HPDE6-E6E7 (cell line): ENCODE results near the gene CWC27.
"Not testable (repeated sequence)": the region's sequence is repeated elsewhere in the genome, so short reads cannot be mapped to it uniquely, and the experiment has no call there.

Experiments
- DNase-seq: peaks from one replicate; pipeline ENCODE4 v3.0.0; 2011; ENCODE audit warnings: missing footprints; ENCODE audit errors: extremely low spot score

CWC27 gene

GRCh38 chr5:64923151-64923685 is 154.5 kb downstream of the CWC27 start:
- DNase-seq: no peak

GRCh38 chr5:64925123-64925522 is 156.4 kb downstream of the CWC27 start:
- DNase-seq: no peak

GRCh38 chr5:64929833-64930232 is 161.1 kb downstream of the CWC27 start:
- no peak for DNase-seq

DNA sequence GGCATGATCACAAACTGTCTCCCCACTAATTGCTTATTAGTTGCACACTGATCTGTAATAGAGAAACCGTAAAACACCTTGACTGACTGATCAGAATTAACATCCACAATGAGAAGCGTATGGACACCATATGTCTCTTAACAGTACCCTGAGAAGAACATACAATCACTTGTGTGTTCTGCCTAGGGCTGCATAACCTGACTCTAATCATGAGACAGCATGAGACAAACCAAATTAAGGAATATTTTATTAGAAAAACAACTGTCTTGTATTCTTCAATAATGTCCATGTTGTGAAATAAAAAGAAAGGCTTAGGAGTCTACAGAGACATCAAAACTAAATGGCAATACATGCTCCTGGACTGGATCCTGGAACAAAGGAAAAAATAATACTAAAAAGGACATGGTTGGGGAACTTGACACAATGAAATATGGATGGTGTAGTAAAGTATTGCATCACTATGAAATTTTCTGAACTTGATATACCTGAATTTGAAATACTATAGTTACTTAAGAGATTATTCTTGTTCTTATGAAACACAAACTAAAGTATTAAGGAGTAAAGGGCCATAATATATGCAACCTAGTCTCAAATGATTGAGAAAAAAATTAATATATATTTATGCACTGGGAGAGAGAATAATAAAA is 162.1 kb downstream of the CWC27 start:
- DNase-seq: no peak

DNA sequence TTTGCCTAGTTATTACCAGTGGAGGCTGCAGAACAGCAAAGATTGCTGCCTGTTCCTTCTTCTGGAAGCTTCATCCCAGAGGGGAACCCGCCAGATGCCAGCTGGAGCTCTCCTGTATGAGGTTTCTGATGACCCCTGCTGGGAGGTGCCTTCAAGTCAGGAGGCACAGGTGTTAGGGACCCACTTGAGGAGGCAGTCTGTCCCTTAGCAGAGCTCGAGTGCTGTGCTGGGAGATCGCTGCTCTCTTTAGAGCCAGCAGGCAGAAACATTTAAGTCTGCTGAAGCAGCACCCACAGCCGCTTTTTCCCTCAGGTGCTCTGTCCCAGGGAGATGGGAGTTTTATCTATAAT is 170.7 kb downstream of the CWC27 start:
- DNase-seq: not testable (repeated sequence)

DNA sequence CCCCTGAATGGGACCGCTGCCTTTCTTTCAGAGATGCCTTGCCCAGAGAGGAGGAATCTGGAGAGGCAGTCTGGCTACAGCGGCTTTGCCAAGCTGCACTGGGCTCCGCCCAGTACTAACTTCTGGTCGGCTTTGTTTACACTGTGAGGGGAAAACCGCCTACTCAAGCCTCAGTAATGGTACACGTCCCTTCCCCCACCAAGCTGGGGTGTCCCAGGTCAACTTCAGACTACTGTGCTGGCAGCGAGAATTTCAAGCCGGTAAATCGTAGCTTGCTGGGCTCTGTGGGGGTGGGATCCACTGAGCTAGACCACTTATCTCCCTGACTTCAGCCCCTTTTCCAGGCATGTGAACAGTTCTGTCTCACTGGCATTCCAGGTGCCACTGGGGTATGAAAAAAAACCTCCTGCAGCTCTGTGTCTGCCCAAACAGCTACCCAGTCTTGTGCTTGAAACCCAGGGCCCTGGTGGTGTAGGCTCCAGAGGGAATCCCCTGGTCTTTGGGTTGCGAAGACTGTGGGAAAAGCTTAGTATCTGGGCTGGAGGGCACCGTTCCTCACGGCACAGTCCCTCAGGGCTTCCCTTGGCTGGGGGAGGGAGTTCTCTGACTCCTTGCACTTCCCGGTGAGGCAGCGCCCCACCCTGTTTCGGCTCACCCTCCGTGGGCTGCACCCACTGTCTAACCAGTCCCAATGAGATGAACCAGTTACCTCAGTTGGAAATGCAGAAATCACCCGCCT is 171.2 kb downstream of the CWC27 start:
- no peak for DNase-seq

DNA sequence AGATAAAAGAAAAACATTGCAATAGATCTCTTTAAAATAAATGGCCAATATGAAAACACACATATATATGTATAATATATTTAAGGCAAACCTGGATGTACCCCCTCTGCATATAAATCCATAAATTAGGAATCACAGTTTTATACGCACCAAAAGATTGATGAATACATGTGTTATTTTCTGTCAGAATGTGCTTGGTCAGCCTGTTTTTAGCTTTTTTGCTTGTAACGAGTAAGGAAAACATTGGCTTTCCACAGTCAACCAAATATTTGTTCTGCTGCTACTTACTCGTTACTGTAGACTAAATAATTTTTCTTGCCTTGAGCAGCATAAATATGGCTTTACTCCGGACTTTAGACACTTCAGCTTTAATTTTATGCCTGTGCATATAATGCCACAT is 173.7 kb downstream of the CWC27 start:
- no peak for DNase-seq

DNA sequence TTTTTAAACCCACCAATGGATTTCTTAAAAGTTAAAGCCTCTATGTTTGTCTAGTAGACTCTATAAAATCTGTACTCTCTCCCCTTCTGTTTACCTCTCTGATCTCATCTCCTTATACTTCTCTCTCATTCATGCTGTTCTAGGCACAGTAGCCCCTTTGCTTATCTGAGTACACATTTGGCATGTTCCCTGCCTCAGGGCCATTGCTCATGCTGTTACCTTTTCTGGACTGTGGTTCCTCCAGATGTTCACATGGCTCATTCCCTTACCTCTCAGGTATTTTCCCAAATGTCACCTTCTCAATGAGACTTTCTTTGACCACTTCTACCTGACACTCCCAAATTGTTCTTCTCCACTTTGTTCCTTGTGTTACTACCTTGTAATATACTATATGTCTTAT is 176.1 kb downstream of the CWC27 start:
- DNase-seq: no peak

DNA sequence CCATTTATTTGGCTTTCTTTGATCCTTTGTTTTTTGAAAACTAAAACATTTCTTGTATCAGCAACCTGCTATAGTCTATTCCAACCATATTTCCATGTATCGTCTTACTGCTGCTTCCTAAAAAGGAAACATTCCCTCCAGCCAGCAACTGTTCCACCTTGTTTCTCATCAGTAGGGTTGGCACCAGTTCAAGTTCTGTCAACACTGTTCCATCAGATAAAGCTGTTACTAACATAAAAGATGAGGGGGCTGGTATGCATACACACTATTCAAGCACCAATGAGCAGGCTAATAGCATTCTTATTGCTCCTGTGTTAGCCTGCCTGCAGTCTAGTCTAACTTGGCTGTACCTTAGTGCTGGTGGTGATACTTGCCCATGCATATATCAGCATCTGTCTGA is 178.3 kb downstream of the CWC27 start:
- DNase-seq: no peak

DNA sequence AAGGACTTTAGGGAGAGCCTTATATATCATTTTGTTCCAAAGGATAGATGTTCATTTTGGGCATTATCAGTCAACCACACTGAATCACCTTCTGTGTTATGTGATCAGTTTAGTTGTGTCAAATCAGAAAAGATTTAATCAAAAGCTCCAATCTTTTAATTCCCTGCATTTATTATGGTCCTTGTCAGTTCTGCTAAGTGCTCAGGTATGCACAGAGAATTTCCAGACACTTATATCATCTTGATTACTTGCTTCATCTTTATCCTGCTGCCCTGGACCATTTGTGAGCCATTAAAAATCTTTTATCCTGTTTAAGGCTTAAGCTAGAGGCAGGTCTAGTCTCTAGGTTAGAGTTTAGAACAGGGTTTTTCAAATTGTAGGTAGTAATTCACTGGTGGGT is 179.1 kb downstream of the CWC27 start:
- no peak for DNase-seq

GRCh38 chr5:64949331-64949730 is 180.6 kb downstream of the CWC27 start:
- no peak for DNase-seq

- DNase-seq: no peak
Observed at GRCh38 chr5:64952951-64953673, 184.4 kb downstream of the CWC27 start.

DNA sequence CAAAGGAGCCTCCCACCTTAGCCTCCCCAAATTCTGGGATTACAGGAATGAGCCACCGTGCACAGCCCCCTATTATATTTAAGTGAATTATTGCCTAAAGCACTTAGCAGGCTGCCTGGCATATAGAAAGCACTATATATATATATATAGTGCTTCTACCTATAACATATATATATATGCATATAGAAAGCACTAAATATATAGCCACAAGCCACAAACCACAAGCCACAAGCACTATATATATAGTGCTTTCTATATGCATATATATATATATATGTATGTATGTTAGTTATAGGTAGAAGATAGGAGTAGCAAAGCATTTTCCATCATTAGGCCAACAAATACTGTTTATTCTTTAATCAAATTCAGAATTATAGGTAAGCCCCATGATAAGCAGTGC is 185.8 kb downstream of the CWC27 start:
- DNase-seq: no peak

- no peak for DNase-seq
Observed at GRCh38 chr5:64958757-64959391, 190.1 kb downstream of the CWC27 start.

- DNase-seq: no peak
Observed at GRCh38 chr5:64963278-64963677, 194.5 kb downstream of the CWC27 start.

DNA sequence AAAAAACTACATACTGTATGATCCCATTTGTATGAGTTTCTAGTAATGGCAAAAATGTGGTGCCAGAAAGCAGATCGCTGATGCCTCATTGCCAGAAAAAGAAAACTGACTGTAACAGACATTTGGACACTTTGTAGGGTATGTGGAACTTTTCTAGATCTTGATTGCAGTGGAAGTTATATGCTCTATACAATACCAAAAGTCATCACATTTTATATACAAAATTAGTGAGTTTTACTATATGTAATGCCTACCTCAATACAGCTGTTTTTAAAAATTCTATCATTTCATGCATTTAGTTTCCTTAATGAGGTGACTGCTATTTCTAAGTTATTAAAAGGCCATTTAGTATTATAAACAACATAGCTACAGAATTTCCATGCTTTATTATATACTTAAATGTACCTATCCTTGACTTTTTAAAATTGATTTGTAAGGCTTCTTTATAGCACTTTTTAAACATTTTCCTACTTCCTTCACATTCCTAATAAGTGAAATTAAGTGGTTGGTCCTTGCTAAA is 199.9 kb downstream of the CWC27 start:
- no peak for DNase-seq

DNA sequence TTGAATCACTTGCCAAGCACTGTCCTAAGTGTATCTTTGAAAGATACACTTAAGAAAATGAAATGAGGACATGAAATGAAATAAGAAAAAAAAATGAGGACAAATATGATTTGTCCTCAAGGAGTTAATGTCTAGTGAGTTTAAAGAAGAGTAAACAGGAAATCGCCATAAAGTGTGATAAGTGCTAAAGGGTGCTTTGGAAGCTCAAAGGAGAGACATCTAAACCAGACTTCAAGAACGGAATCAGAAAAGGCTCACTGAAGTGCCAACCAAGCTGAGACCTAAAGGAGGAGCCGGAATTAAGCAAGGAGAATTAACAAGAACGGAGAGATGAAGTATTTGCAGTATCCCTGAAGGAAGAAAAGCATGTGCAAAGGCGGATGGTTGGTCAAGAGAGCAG is 200.8 kb downstream of the CWC27 start:
- DNase-seq: no peak

DNA sequence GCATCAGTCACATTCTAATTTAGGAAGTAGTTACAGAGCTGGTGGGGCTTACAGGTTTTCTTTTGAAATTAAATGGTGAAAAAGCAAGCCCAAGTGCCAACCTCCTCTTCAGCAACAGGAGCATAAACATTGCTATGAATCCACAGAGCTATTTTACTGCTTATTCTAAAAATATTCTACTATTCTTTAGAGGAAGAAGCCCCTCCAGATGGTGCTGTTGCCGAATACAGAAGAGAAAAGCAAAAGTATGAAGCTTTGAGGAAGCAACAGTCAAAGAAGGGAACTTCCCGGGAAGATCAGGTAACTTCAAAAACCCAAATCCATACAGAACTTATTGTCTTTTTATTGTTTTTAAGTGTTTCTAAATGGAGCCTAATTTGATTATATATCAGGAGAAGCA is 202.8 kb downstream of the CWC27 start:
- no peak for DNase-seq

DNA sequence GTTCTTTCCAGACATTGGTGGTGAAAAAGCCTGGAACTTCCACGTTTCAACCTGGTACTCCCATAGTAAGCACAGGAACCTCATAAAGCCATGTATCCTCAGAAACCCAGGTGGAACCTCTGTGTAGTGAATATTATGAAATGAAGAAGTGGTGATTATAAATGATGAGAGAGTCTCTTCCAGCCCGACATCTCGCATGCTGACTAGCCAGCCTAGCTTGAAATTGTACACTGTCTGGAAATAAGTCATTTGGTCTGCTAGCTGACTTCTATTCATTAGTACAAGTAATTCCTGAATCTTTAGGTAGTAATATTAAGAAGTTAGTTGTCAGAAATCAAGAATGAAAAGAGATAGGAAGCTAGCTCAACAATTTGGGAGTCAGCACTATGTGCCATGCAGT is 203.3 kb downstream of the CWC27 start:
- no peak for DNase-seq

DNA sequence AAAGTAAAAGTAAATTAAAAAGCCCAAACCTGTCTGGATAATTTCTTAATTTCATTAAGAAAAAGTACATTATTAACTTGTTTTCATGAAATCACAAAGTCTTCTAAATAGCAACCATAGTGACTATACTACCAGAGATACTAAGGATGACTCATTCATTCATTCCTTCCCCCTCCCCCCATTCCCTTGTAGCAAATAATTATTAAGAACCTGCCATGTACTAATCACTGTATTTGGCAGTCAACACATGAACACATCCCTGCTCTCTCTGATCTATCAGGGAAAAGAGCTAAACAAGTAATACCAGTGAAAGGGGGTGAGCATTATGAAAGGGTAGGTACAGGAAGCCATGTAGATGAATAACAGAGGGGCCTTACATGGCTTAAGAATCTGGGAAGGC is 203.9 kb downstream of the CWC27 start:
- DNase-seq: no peak

DNA sequence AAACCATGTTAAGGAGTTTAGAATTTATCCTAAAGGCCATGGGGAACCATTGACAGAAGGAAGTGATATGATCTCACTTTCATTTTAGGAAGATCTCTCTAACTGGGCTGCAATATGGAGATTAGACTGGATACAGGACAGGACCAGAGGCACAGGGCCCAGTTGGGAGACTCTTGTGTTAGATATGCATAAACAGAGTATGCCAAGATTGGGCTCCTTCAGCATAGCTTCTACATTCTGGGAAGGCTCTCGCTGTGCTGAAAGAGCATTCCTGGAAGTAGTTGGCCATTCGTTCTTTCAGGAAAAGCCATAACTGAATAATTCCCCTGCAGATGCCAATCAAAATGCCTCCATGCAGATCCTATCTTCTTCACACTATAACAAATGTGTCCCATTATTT is 204.5 kb downstream of the CWC27 start:
- no peak for DNase-seq

GRCh38 chr5:64977779-64978178 is 209.0 kb downstream of the CWC27 start:
- DNase-seq: no peak
